Measurements from ENCODE around the gene CCDC91. TPM values are rescaled to one million over a fixed set of nuclear protein-coding genes. Genes with fewer than 3 reads are reported as not detected.
A peak's percentile ranks its signal among the peaks of the same experiment; 100 is the strongest.

The CCDC91 gene
- total and polyA plus RNA-seq, 9 of the 15 experiments (the other 6 are each of a cell fraction or from before 2014, with no cell fraction given), result 10.1 to 31.1 (median 26.3) TPM

GRCh38 chr12:28543021-28543890 is 353.0 kb downstream of the CCDC91 start (continued):
- TF ChIP-seq VEZF1 (CRISPR knock-in tag; IDR thresholded peaks at IDR 0.05), result peak; percentile 28; the same call in 1 of the 2 replicates
- no peak for TF ChIP-seq HOMEZ (CRISPR knock-in tag; IDR thresholded peaks at IDR 0.05)
- peak; percentile 10; the same call in 1 of the 2 replicates for TF ChIP-seq FOXM1 (IDR thresholded peaks at IDR 0.05; ENCODE audit: low read depth)
- no peak for TF ChIP-seq FOXM1 (CRISPR knock-in tag; IDR thresholded peaks at IDR 0.05; ENCODE audit: low read depth)
- TF ChIP-seq WHSC1 (IDR thresholded peaks at IDR 0.05; ENCODE audit: low read length), result no peak
- no peak for TF ChIP-seq E2F3 (CRISPR knock-in tag; IDR thresholded peaks at IDR 0.05)
- TF ChIP-seq HNRNPH1 (optimal IDR thresholded peaks at IDR 0.05; ENCODE audit: low read depth, low read length), result no peak
- 0 out of 2 replicates have a peak, but pooled peaks have one; percentile 34 for TF ChIP-seq SMARCE1 (IDR thresholded peaks at IDR 0.05)
- TF ChIP-seq ZNF318 (IDR thresholded peaks at IDR 0.05; ENCODE audit: borderline replicate concordance in 1 of 2, low read depth in 1 of 2), result 0 out of 4 replicates have a peak, but pooled peaks of 1 of the 2 experiments have one; percentile 32
- TF ChIP-seq KLF10 (CRISPR knock-in tag; IDR thresholded peaks at IDR 0.05), result no peak
- no peak for TF ChIP-seq HNRNPLL (IDR thresholded peaks at IDR 0.05; ENCODE audit: low read depth, low read length, poor library complexity, severe bottlenecking)
- TF ChIP-seq RB1 (IDR thresholded peaks at IDR 0.05; ENCODE audit: low read depth), result no peak
- TF ChIP-seq CHD2 (IDR thresholded peaks at IDR 0.05; ENCODE audit: low read depth, low read length), result no peak
- no peak for TF ChIP-seq STAG1 (CRISPR knock-in tag; IDR thresholded peaks at IDR 0.05; ENCODE audit: borderline replicate concordance)
- TF ChIP-seq SRSF3 (IDR thresholded peaks at IDR 0.05; ENCODE audit: insufficient read depth, low read length), result no peak
- no peak for TF ChIP-seq NFYB (IDR thresholded peaks at IDR 0.05; ENCODE audit: extremely low read depth, insufficient read length)
- TF ChIP-seq TAL1 (IDR thresholded peaks at IDR 0.05), result peak; percentile 50
